Hepatocyte (in vitro differentiated cells): ENCODE results near the gene ARHGDIG. TPM values are rescaled to one million over a fixed set of nuclear protein-coding genes. Genes with fewer than 3 reads are reported as not detected.

Experiments
- DNase-seq: peaks from one replicate; pipeline ENCODE4 v3.0.0-alpha.2; 2016; ENCODE audit warnings: low spot score
- H2AFZ ChIP-seq: fragments of 200-600 bp; sonication (generic); 2 replicates; pipeline ENCODE4 v1.6.0; 2016; ENCODE audit warnings: antibody characterized with exemption, mild to moderate bottlenecking
- H3K27ac ChIP-seq: fragments of 200-600 bp; sonication (generic); 2 replicates; pipeline ENCODE4 v1.5.1; 2016; ENCODE audit warnings: mild to moderate bottlenecking
- H3K27me3 ChIP-seq: fragments of 200-600 bp; sonication (generic); 2 replicates; pipeline ENCODE4 v1.6.1; 2016
- H3K36me3 ChIP-seq: fragments of 200-600 bp; sonication (generic); replicated peaks from 2 replicates; pipeline ENCODE4 v1.5.1; 2016; ENCODE audit warnings: low read depth; ENCODE audit not compliant: insufficient read depth
- H3K4me1 ChIP-seq: fragments of 200-600 bp; sonication (generic); 2 replicates; pipeline ENCODE4 v1.5.1; 2016; ENCODE audit warnings: mild to moderate bottlenecking, moderate library complexity; ENCODE audit not compliant: insufficient read depth
- H3K4me2 ChIP-seq: fragments of 200-600 bp; sonication (generic); 2 replicates; pipeline ENCODE4 v1.6.0; 2016
- H3K4me3 ChIP-seq: fragments of 200-600 bp; sonication (generic); 2 replicates; pipeline ENCODE4 v1.5.1; 2016; ENCODE audit warnings: mild to moderate bottlenecking
- H3K79me2 ChIP-seq: fragments of 200-600 bp; sonication (generic); 2 replicates; pipeline ENCODE4 v1.6.0; 2017; ENCODE audit warnings: mild to moderate bottlenecking
- H3K9me2 ChIP-seq: fragments of 200-600 bp; sonication (generic); replicated peaks from 2 replicates; pipeline ENCODE4 v1.6.0; 2017; ENCODE audit warnings: mild to moderate bottlenecking; ENCODE audit not compliant: insufficient read depth
- H3K9me3 ChIP-seq: fragments of 200-600 bp; sonication (generic); 2 replicates; pipeline ENCODE4 v1.5.1; 2016; ENCODE audit warnings: low read depth, mild to moderate bottlenecking
- H4K20me1 ChIP-seq: fragments of 200-600 bp; sonication (generic); 2 replicates; pipeline ENCODE4 v1.6.0; 2016; ENCODE audit warnings: mild to moderate bottlenecking; ENCODE audit not compliant: insufficient read depth, poor library complexity, severe bottlenecking
- CTCF ChIP-seq: fragments of 200-600 bp; sonication (generic); IDR thresholded peaks from 2 replicates; pipeline ENCODE4 v1.5.1; 2016; ENCODE audit warnings: antibody characterized with exemption, mild to moderate bottlenecking; ENCODE audit not compliant: poor library complexity
- EZH2 ChIP-seq: fragments of 200-600 bp; sonication (generic); IDR thresholded peaks from 2 replicates; pipeline ENCODE4 v1.6.1; 2016; ENCODE audit warnings: antibody characterized with exemption, mild to moderate bottlenecking, borderline replicate concordance
- EZH2phosphoT487 ChIP-seq: fragments of 200-600 bp; sonication (generic); IDR thresholded peaks from one replicate; pipeline ENCODE4 v1.6.1; 2018; ENCODE audit warnings: antibody characterized with exemption, mild to moderate bottlenecking, low read depth, moderate library complexity; ENCODE audit not compliant: unreplicated experiment, severe bottlenecking
- WGBS: methylation state at CpG from one replicate; pipeline ENCODE4 v1.1.6; 2016; ENCODE audit warnings: low lambda C conversion rate; ENCODE audit errors: missing lambda C conversion rate; 5-methylcytosine and 5-hydroxymethylcytosine counted together
- polyA plus RNA-seq: library from polyadenylated mRNA; unstranded; fragments of >200 nt; fragmentation: Nextera tagmentation; extraction: Ambion mirVana; gene quantifications from 2 replicates; pipeline ENCODE4 v1.2.1, GENCODE V29; 2016
- total RNA-seq: library from RNA; depleted of rRNA; stranded (reverse); fragments of >200 nt; gene quantifications from 2 replicates; pipeline ENCODE4 v1.2.3, GENCODE V29; 2014

ARHGDIG gene
- total and polyA plus RNA-seq, 2 experiments from 2014 or later: 1.1 TPM; not detected in 1

- Histone ChIP-seq H3K4me1 (peaks cover 2% of the 10 kb centered on the region), H3K36me3 (no peaks in the 10 kb centered on the region), H3K79me2 (no peaks in the 10 kb centered on the region), H2AFZ (no peak within 1 kb of the TSS), H3K27me3 (peaks cover 41% of the 10 kb centered on the region), H3K27ac (no peak within 1 kb of the TSS), H4K20me1 (no peaks in the 10 kb centered on the region), H3K4me3 (no peak within 1 kb of the TSS), H3K9me2 (no peaks in the 10 kb centered on the region), H3K4me2 (peak within 1 kb of the TSS; percentile 91), H3K9me3 (no peaks in the 10 kb centered on the region)
- no CpG with 5 or more reads among the region's 56 CpGs for WGBS
- no peak for DNase-seq
- TF ChIP-seq EZH2: no peak
- no peak for TF ChIP-seq CTCF
- TF ChIP-seq EZH2phosphoT487: no peak
Measured at GRCh38 chr16:275786-276232, 4.6 kb upstream of the ARHGDIG start, which contains the start of gene RGS11. RGS11 (minus strand) TSS chr16:275944; CDS start chr16:275911, 33 bp downstream.

GRCh38 chr16:276426-277077 lies 3.8 kb upstream of the ARHGDIG start:
- Histone ChIP-seq H3K79me2 (no peaks in the 10 kb centered on the region), H3K4me2 (no peak overlapping the region), H3K27me3 (peaks cover 48% of the 10 kb centered on the region), H3K27ac (no peak overlapping the region), H3K4me3 (no peak overlapping the region), H3K36me3 (no peaks in the 10 kb centered on the region), H3K4me1 (peaks cover 6% of the 10 kb centered on the region), H3K9me2 (no peaks in the 10 kb centered on the region), H3K9me3 (no peaks in the 10 kb centered on the region), H2AFZ (no peak overlapping the region), H4K20me1 (no peaks in the 10 kb centered on the region)
- TF ChIP-seq EZH2: no peak
- no peak for TF ChIP-seq EZH2phosphoT487
- TF ChIP-seq CTCF: no peak
- no peak for DNase-seq
- WGBS: 86% methylated on average over 20 of the region's 20 CpGs

- H3K9me3 ChIP-seq: no peaks in the 10 kb centered on the region
- no peaks in the 10 kb centered on the region for H4K20me1 ChIP-seq
- H3K4me1 ChIP-seq: peaks cover 6% of the 10 kb centered on the region
- H3K4me2 ChIP-seq: no peak overlapping the region
- TF ChIP-seq EZH2 (no peak), CTCF (no peak), EZH2phosphoT487 (no peak)
- H3K9me2 ChIP-seq: no peaks in the 10 kb centered on the region
- H3K27me3 ChIP-seq: peaks cover 55% of the 10 kb centered on the region
- no peak for DNase-seq
- no peak overlapping the region for H3K27ac ChIP-seq
- H3K79me2 ChIP-seq: no peaks in the 10 kb centered on the region
- WGBS: 80% methylated on average over 6 of the region's 6 CpGs
- H3K36me3 ChIP-seq: no peaks in the 10 kb centered on the region
- no peak overlapping the region for H3K4me3 ChIP-seq
- H2AFZ ChIP-seq: no peak overlapping the region
Measured at GRCh38 chr16:278863-279366, 1.5 kb upstream of the ARHGDIG start.
